A549 (cell line): ENCODE results near the gene UMODL1. TPM values are rescaled to one million over a fixed set of nuclear protein-coding genes. Genes with fewer than 3 reads are reported as not detected.

ENCODE experiments used
- ATAC-seq, 2 experiments: fragments of 200-7000 bp in 1 of 2; fragments of >200 bp in 1 of 2; cut with Nextera tagmentation in 1 of 2; cut with Tn5 transposase in 1 of 2; 3 replicates each; pipeline versions ENCODE4 v1.8.0 to v1.9.1; 2018 to 2020; ENCODE audit warnings: mild to moderate bottlenecking in 1 of 2, moderate library complexity in 1 of 2
- CTCF ChIA-PET: fragments of 300-600 bp; sonication (Branson Sonifier 250); formaldehyde crosslinking; extraction: SDS; loops from one replicate; lab custom pipeline; 2021; ENCODE audit warnings: antibody characterized with exemption, inconsistent platforms; lab: Yijun Ruan, JAX
- POLR2A ChIA-PET: fragments of 350-600 bp; formaldehyde crosslinking; extraction: SDS; loops from one replicate; lab custom pipeline; 2021; ENCODE audit warnings: antibody characterized with exemption, inconsistent platforms; lab: Yijun Ruan, JAX
- DNase-seq, 2 experiments: peaks; one replicate each; pipeline versions ENCODE4 v3.0.0 to v3.0.0-alpha.2; 2011 to 2016; ENCODE audit warnings: low read depth in 1 of 2, low spot score in 1 of 2
- FAIRE-seq: peaks from 2 replicates; lab custom pipeline; 2011; peaks lifted over from hg19 to GRCh38; lab: Jason Lieb, UNC
- H3K27ac ChIP-seq, 2 experiments: fragments of >200 bp; sonication (Bioruptor Twin); formaldehyde crosslinking; 3 replicates each; pipeline ENCODE4 v1.5.1; 2016 to 2017
- H3K4me1 ChIP-seq: fragments of >200 bp; sonication (Bioruptor Twin); formaldehyde crosslinking; 3 replicates; pipeline ENCODE4 v1.6.1; 2016
- H3K4me2 ChIP-seq: fragments of >200 bp; sonication (Bioruptor Twin); formaldehyde crosslinking; 3 replicates; pipeline ENCODE4 v1.6.1; 2016
- H3K4me3 ChIP-seq: fragments of >200 bp; sonication (Bioruptor Twin); formaldehyde crosslinking; 3 replicates; pipeline ENCODE4 v1.5.1; 2016
- H3K9me3 ChIP-seq: fragments of >200 bp; sonication (Bioruptor Twin); formaldehyde crosslinking; 3 replicates; pipeline ENCODE4 v1.6.1; 2016
- BHLHE40 ChIP-seq: IDR thresholded peaks from 2 replicates; pipeline ENCODE4 v1.6.1; 2012; ENCODE audit warnings: low read depth, low read length, inconsistent platforms
- CBX2 ChIP-seq: fragments of 200-600 bp; sonication (generic); IDR thresholded peaks from 2 replicates; pipeline ENCODE4 v1.6.1; 2016; ENCODE audit warnings: low read depth, mild to moderate bottlenecking, borderline replicate concordance
- CHD2 ChIP-seq: fragments of 150-350 bp; IDR thresholded peaks from 2 replicates; pipeline ENCODE4 v1.6.1; 2014; ENCODE audit warnings: low read length; ENCODE audit not compliant: partially characterized antibody
- EHMT2 ChIP-seq: fragments of 200-600 bp; sonication (generic); IDR thresholded peaks from 2 replicates; pipeline ENCODE4 v1.6.1; 2016; ENCODE audit warnings: antibody characterized with exemption, low read depth, mild to moderate bottlenecking, moderate library complexity
- EP300 ChIP-seq, 2 experiments: fragments of >200 bp; sonication (Bioruptor Twin); formaldehyde crosslinking; IDR thresholded peaks; 2 replicates in 1 of 2; 3 replicates in 1 of 2; pipeline ENCODE4 v1.6.1; 2016 to 2017
- FOSB ChIP-seq: fragments of 250-450 bp; sonication (Bioruptor Pico); IDR thresholded peaks from 2 replicates; pipeline ENCODE4 v1.5.0; 2020; ENCODE audit warnings: mild to moderate bottlenecking, moderate library complexity
- GATA3 ChIP-seq: IDR thresholded peaks from 2 replicates; pipeline ENCODE4 v1.6.1; 2012; ENCODE audit warnings: borderline replicate concordance
- HDAC2 ChIP-seq: fragments of 200-600 bp; sonication (generic); IDR thresholded peaks from 2 replicates; pipeline ENCODE4 v1.6.1; 2016
- HMGXB4 ChIP-seq: fragments of 250-450 bp; sonication (Bioruptor Pico); IDR thresholded peaks from 2 replicates; pipeline ENCODE4 v1.5.0; 2021; ENCODE audit warnings: mild to moderate bottlenecking, moderate library complexity, borderline replicate concordance
- HOXA7 ChIP-seq: fragments of 250-450 bp; sonication (Bioruptor Pico); IDR thresholded peaks from 2 replicates; pipeline ENCODE4 v1.5.0; 2020; ENCODE audit warnings: mild to moderate bottlenecking, moderate library complexity
- JUNB ChIP-seq: fragments of >200 bp; sonication (Bioruptor Twin); formaldehyde crosslinking; IDR thresholded peaks from 2 replicates; pipeline ENCODE4 v1.6.1; 2016
- MAX ChIP-seq: IDR thresholded peaks from 2 replicates; pipeline ENCODE4 v1.6.1; 2012
- NFE2L2 ChIP-seq: fragments of 150-350 bp; conservative IDR thresholded peaks from 2 replicates; pipeline ENCODE4 v1.6.1; 2014; ENCODE audit warnings: low read length
- NPAS2 ChIP-seq: fragments of 250-450 bp; sonication (Bioruptor Pico); IDR thresholded peaks from 2 replicates; pipeline ENCODE4 v1.8.0; 2022; ENCODE audit warnings: mild to moderate bottlenecking, moderate library complexity, borderline replicate concordance
- NR3C1 ChIP-seq: fragments of >200 bp; sonication (Bioruptor Twin); formaldehyde crosslinking; IDR thresholded peaks from 3 replicates; pipeline ENCODE4 v1.6.1; 2017
- POLR2AphosphoS2 ChIP-seq: conservative IDR thresholded peaks from 2 replicates; pipeline ENCODE4 v1.6.1; 2012; ENCODE audit warnings: low read length, improper control_type of control experiment, inconsistent platforms
- RCOR1 ChIP-seq: fragments of 150-350 bp; IDR thresholded peaks from 2 replicates; pipeline ENCODE4 v1.6.1; 2014; ENCODE audit warnings: antibody characterized with exemption, low read length, low read depth
- RNF2 ChIP-seq: fragments of 200-600 bp; sonication (generic); IDR thresholded peaks from 2 replicates; pipeline ENCODE4 v1.6.1; 2016; ENCODE audit warnings: low read depth, mild to moderate bottlenecking, antibody characterized with exemption, moderate library complexity, borderline replicate concordance
- SMC3 ChIP-seq: fragments of >200 bp; sonication (Bioruptor Twin); formaldehyde crosslinking; IDR thresholded peaks from 3 replicates; pipeline ENCODE4 v1.6.1; 2018; ENCODE audit warnings: inconsistent platforms
- SREBF2 ChIP-seq: fragments of 450-650 bp; IDR thresholded peaks from 2 replicates; pipeline ENCODE4 v1.6.1; 2014; ENCODE audit warnings: mild to moderate bottlenecking, moderate library complexity
- ZC3H11A ChIP-seq: fragments of 450-650 bp; IDR thresholded peaks from 2 replicates; pipeline ENCODE4 v1.6.1; 2014; ENCODE audit warnings: antibody characterized with exemption, mild to moderate bottlenecking
- ZNF302 ChIP-seq: fragments of 250-450 bp; sonication (Bioruptor Pico); IDR thresholded peaks from 2 replicates; pipeline ENCODE4 v1.9.0; 2021; ENCODE audit warnings: inconsistent platforms, mild to moderate bottlenecking, moderate library complexity
- WGBS: methylation state at CpG from one replicate; pipeline ENCODE4 v1.1.6; 2017; ENCODE audit errors: missing lambda C conversion rate; 5-methylcytosine and 5-hydroxymethylcytosine counted together
- polyA plus RNA-seq, 4 experiments: library from polyadenylated mRNA; depleted of rRNA in 3 of 4; stranded (reverse); fragments of >200 nt; fragmentation: RNase III in 1 of 4; extraction: RNeasy Plus Mini Kit Qiagen cat#74134 plus additional on column Dnase treatment in 1 of 4; gene quantifications; 2 replicates in 3 of 4; 3 replicates in 1 of 4; pipeline ENCODE4 v1.2.3, GENCODE V29; 2011 to 2017
- TF ChIP-seq, protein P1 (sequence below): IDR thresholded peaks from 2 replicates; pipeline ENCODE4 v1.6.1; 2012; ENCODE audit warnings: low read depth, borderline replicate concordance
- TF ChIP-seq, protein P2 (sequence below): fragments of 200-600 bp; sonication (generic); IDR thresholded peaks from 2 replicates; pipeline ENCODE4 v1.6.1; 2016; ENCODE audit warnings: antibody characterized with exemption, mild to moderate bottlenecking, moderate library complexity
- TF ChIP-seq, protein P3 (sequence below): fragments of 150-350 bp; IDR thresholded peaks from 2 replicates; pipeline ENCODE4 v1.6.1; 2014; ENCODE audit warnings: low read depth, mild to moderate bottlenecking, low read length

Gene UMODL1
- polyA plus RNA-seq, 2 of the 4 experiments (the other 2 are of a cell fraction): not detected

- DNase-seq: no peak
- TF ChIP-seq BHLHE40: no peak
- no peak for TF ChIP-seq RNF2
- TF ChIP-seq ZNF302 (CRISPR knock-in tag): no peak
- no peak for TF ChIP-seq SMC3
- TF ChIP-seq HMGXB4 (CRISPR knock-in tag): no peak
- TF ChIP-seq, protein P1, sequence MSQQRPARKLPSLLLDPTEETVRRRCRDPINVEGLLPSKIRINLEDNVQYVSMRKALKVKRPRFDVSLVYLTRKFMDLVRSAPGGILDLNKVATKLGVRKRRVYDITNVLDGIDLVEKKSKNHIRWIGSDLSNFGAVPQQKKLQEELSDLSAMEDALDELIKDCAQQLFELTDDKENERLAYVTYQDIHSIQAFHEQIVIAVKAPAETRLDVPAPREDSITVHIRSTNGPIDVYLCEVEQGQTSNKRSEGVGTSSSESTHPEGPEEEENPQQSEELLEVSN: no peak
- TF ChIP-seq CHD2: no peak
- no peak for TF ChIP-seq HOXA7
- no peak for TF ChIP-seq NFE2L2
- no peak for TF ChIP-seq CBX2
- TF ChIP-seq MAX: no peak
- TF ChIP-seq JUNB: no peak
- no peak for TF ChIP-seq EHMT2
- no peak for TF ChIP-seq GATA3
- TF ChIP-seq, all 56 proteins: peak for 0
- WGBS: 77% methylated on average over 11 of the region's 11 CpGs
- no peaks in the 10 kb centered on the region for H3K9me3 ChIP-seq
- H3K27ac ChIP-seq: no peak overlapping the region
- ATAC-seq: no peak
- H3K4me1 ChIP-seq: no peaks in the 10 kb centered on the region
- no peak for FAIRE-seq
- ChIA-PET POLR2A (no interaction called here), CTCF (interaction anchor here (1.5 kb wide), 1 partner anchor 95 kb away, joined by 4 read pairs; no protein-coding TSS in a partner anchor)
- H3K4me2 ChIP-seq: no peak overlapping the region
- H3K4me3 ChIP-seq: no peak overlapping the region
These were observed 48.2 kb upstream of the UMODL1 start for GRCh38 chr21:42022906-42023305.

GRCh38 chr21:42025376-42026081, 45.6 kb upstream of the UMODL1 start:
- POLR2A ChIA-PET: no interaction called here
- H3K4me3 ChIP-seq: no peak overlapping the region
- TF ChIP-seq POLR2AphosphoS2: no peak
- TF ChIP-seq, all 56 proteins: peak for 0
- no peak for DNase-seq
- 55% methylated on average over 11 of the region's 12 CpGs for WGBS
- Histone ChIP-seq H3K9me3 (no peaks in the 10 kb centered on the region), H3K27ac (no peak overlapping the region), H3K4me1 (no peaks in the 10 kb centered on the region), H3K4me2 (no peak overlapping the region)
- no peak for FAIRE-seq
- CTCF ChIA-PET: interaction anchor here (0.8 to 1.2 kb wide), 2 partner anchors 82 to 209 kb away, joined by 3 read pairs; no protein-coding TSS in a partner anchor
- no peak for ATAC-seq

- CTCF ChIA-PET: interaction anchor here (1.2 kb wide), 1 partner anchor 82 kb away, joined by 3 read pairs; no protein-coding TSS in a partner anchor
- no peaks in the 10 kb centered on the region for H3K4me1 ChIP-seq
- H3K9me3 ChIP-seq: no peaks in the 10 kb centered on the region
- H3K27ac ChIP-seq: no peak overlapping the region
- no peak overlapping the region for H3K4me2 ChIP-seq
- TF ChIP-seq, protein P2, sequence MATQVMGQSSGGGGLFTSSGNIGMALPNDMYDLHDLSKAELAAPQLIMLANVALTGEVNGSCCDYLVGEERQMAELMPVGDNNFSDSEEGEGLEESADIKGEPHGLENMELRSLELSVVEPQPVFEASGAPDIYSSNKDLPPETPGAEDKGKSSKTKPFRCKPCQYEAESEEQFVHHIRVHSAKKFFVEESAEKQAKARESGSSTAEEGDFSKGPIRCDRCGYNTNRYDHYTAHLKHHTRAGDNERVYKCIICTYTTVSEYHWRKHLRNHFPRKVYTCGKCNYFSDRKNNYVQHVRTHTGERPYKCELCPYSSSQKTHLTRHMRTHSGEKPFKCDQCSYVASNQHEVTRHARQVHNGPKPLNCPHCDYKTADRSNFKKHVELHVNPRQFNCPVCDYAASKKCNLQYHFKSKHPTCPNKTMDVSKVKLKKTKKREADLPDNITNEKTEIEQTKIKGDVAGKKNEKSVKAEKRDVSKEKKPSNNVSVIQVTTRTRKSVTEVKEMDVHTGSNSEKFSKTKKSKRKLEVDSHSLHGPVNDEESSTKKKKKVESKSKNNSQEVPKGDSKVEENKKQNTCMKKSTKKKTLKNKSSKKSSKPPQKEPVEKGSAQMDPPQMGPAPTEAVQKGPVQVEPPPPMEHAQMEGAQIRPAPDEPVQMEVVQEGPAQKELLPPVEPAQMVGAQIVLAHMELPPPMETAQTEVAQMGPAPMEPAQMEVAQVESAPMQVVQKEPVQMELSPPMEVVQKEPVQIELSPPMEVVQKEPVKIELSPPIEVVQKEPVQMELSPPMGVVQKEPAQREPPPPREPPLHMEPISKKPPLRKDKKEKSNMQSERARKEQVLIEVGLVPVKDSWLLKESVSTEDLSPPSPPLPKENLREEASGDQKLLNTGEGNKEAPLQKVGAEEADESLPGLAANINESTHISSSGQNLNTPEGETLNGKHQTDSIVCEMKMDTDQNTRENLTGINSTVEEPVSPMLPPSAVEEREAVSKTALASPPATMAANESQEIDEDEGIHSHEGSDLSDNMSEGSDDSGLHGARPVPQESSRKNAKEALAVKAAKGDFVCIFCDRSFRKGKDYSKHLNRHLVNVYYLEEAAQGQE: no peak
- no peak for TF ChIP-seq HDAC2
- no peak for TF ChIP-seq RCOR1
- no peak for TF ChIP-seq NPAS2 (CRISPR knock-in tag)
- TF ChIP-seq FOSB: no peak
- TF ChIP-seq NR3C1: no peak
- no peak for TF ChIP-seq ZC3H11A
- no peak for TF ChIP-seq HOXA7
- TF ChIP-seq SREBF2: no peak
- TF ChIP-seq, protein P3, sequence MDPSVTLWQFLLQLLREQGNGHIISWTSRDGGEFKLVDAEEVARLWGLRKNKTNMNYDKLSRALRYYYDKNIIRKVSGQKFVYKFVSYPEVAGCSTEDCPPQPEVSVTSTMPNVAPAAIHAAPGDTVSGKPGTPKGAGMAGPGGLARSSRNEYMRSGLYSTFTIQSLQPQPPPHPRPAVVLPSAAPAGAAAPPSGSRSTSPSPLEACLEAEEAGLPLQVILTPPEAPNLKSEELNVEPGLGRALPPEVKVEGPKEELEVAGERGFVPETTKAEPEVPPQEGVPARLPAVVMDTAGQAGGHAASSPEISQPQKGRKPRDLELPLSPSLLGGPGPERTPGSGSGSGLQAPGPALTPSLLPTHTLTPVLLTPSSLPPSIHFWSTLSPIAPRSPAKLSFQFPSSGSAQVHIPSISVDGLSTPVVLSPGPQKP: no peak
- no peak for TF ChIP-seq EP300 (IDR thresholded peaks at IDR 0.05)
- FAIRE-seq (no peak), DNase-seq (no peak), ATAC-seq (no peak)
- no peak overlapping the region for H3K4me3 ChIP-seq
- WGBS: 83% methylated on average over 9 of the region's 9 CpGs
- POLR2A ChIA-PET: no interaction called here
These were observed 45.1 kb upstream of the UMODL1 start for GRCh38 chr21:42026082-42026435.
